Vagina (tissue), 2 donors: Measurements from ENCODE around the gene NKAIN2.

ENCODE experiments used
- POLR2A ChIP-seq, 2 donors: fragments of 450-650 bp; IDR thresholded peaks; one replicate each; pipeline ENCODE4 v1.6.1; 2017; ENCODE audit warnings: antibody characterized with exemption in 2 of 2, mild to moderate bottlenecking in 2 of 2, moderate library complexity in 2 of 2
- POLR2AphosphoS5 ChIP-seq, 2 donors: sonication (generic); formaldehyde crosslinking; IDR thresholded peaks; one replicate each; pipeline ENCODE4 v1.9.0; 2017; ENCODE audit warnings: antibody characterized with exemption in 2 of 2, mild to moderate bottlenecking in 2 of 2, low read depth in 1 of 2; ENCODE audit not compliant: insufficient read depth in 1 of 2
- TF ChIP-seq, protein P1 (sequence below), 3 experiments: fragments of 450-650 bp in 2 of 3; fragments of 200-600 bp in 1 of 3; sonication (generic) in 1 of 3; IDR thresholded peaks; one replicate each; pipeline ENCODE4 v1.5.1; 2017 to 2019; ENCODE audit warnings: antibody characterized with exemption in 3 of 3, mild to moderate bottlenecking in 2 of 3, moderate library complexity in 2 of 3

GRCh38 chr6:123972600-123973294, 169.1 kb downstream of the NKAIN2 start:
- TF ChIP-seq, protein P1, sequence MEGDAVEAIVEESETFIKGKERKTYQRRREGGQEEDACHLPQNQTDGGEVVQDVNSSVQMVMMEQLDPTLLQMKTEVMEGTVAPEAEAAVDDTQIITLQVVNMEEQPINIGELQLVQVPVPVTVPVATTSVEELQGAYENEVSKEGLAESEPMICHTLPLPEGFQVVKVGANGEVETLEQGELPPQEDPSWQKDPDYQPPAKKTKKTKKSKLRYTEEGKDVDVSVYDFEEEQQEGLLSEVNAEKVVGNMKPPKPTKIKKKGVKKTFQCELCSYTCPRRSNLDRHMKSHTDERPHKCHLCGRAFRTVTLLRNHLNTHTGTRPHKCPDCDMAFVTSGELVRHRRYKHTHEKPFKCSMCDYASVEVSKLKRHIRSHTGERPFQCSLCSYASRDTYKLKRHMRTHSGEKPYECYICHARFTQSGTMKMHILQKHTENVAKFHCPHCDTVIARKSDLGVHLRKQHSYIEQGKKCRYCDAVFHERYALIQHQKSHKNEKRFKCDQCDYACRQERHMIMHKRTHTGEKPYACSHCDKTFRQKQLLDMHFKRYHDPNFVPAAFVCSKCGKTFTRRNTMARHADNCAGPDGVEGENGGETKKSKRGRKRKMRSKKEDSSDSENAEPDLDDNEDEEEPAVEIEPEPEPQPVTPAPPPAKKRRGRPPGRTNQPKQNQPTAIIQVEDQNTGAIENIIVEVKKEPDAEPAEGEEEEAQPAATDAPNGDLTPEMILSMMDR (IDR thresholded peaks at IDR 0.05), result no peak
- TF ChIP-seq POLR2A (IDR thresholded peaks at IDR 0.05) (no peak), POLR2AphosphoS5 (IDR thresholded peaks at IDR 0.05; ENCODE audit: insufficient read depth in 1 of 2, low read depth in 1 of 2) (no peak)
